Measurements from ENCODE around the gene PRELP.

DNA sequence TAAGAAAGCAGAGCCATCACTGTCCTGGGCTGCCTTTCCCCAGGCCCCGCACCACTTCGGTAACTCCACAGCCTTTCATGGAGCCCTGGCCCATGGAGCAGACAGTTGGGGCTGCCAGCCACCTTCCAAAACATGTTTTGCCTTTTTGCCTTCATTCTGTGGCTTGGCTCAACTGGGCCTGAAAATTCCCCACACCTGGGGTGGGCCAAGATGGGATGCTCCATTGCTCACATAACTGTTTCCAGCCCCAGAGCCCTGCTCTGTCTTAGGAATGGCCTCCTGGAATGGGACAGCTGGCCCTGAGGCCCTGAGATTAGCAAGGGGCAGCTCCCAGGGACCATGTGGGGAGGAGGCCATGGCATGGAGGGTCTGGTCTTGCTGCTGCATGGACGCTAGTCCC is 10.9 kb upstream of the PRELP start:
- no peak for TF ChIP-seq POLR2A (IDR thresholded peaks at IDR 0.05)
- TF ChIP-seq, protein P1, sequence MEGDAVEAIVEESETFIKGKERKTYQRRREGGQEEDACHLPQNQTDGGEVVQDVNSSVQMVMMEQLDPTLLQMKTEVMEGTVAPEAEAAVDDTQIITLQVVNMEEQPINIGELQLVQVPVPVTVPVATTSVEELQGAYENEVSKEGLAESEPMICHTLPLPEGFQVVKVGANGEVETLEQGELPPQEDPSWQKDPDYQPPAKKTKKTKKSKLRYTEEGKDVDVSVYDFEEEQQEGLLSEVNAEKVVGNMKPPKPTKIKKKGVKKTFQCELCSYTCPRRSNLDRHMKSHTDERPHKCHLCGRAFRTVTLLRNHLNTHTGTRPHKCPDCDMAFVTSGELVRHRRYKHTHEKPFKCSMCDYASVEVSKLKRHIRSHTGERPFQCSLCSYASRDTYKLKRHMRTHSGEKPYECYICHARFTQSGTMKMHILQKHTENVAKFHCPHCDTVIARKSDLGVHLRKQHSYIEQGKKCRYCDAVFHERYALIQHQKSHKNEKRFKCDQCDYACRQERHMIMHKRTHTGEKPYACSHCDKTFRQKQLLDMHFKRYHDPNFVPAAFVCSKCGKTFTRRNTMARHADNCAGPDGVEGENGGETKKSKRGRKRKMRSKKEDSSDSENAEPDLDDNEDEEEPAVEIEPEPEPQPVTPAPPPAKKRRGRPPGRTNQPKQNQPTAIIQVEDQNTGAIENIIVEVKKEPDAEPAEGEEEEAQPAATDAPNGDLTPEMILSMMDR (IDR thresholded peaks at IDR 0.05) = no peak
- TF ChIP-seq POLR2AphosphoS5 (IDR thresholded peaks at IDR 0.05) = no peak

Measured in breast epithelium (tissue), 3 donors.